H1 (cell line): ENCODE data around the gene ESRRB. TPM values are rescaled to one million over a fixed set of nuclear protein-coding genes. Genes with fewer than 3 reads are reported as not detected.

Source experiments
- CTCF ChIA-PET: fragments of 300-600 bp; sonication (Branson Sonifier 250); formaldehyde crosslinking; loops from one replicate; lab custom pipeline; 2021; ENCODE audit not compliant: partially characterized antibody; lab: Charles Lee
- POLR2A ChIA-PET: fragments of 300-600 bp; sonication (Branson Sonifier 250); formaldehyde crosslinking; loops from one replicate; lab custom pipeline; 2021; ENCODE audit warnings: inconsistent platforms; ENCODE audit not compliant: partially characterized antibody; lab: Charles Lee
- DNase-seq, 2 experiments: peaks; one replicate each; pipeline versions ENCODE4 v3.0.0 to v3.0.0-alpha.2; 2010 to 2022; ENCODE audit warnings: low spot score in 2 of 2, low read depth in 1 of 2, mixed read lengths in 1 of 2
- FAIRE-seq: peaks from 2 replicates; lab custom pipeline; 2011; peaks lifted over from hg19 to GRCh38; lab: Jason Lieb, UNC
- H2AFZ ChIP-seq: 2 replicates; pipeline ENCODE4 v1.8.1; 2012; ENCODE audit warnings: low read length, inconsistent platforms
- H2AK5ac ChIP-seq: 2 replicates; pipeline ENCODE4 v1.6.1; 2013; ENCODE audit warnings: low read depth, low read length
- H2BK120ac ChIP-seq: replicated peaks from 2 replicates; pipeline ENCODE3; 2013; ENCODE audit warnings: low read depth, low read length, inconsistent platforms
- H2BK12ac ChIP-seq: 2 replicates; pipeline ENCODE4 v1.6.1; 2013; ENCODE audit warnings: low read depth, low read length
- H2BK15ac ChIP-seq: 2 replicates; pipeline ENCODE4 v1.6.1; 2013; ENCODE audit warnings: low read length
- H2BK20ac ChIP-seq: 2 replicates; pipeline ENCODE4 v1.6.1; 2013; ENCODE audit warnings: low read length
- H2BK5ac ChIP-seq: 2 replicates; pipeline ENCODE4 v1.6.1; 2013; ENCODE audit warnings: low read depth, low read length
- H3K14ac ChIP-seq: 2 replicates; pipeline ENCODE4 v1.6.1; 2013; ENCODE audit warnings: inconsistent platforms; ENCODE audit not compliant: insufficient read length
- H3K18ac ChIP-seq: 2 replicates; pipeline ENCODE4 v1.6.1; 2013; ENCODE audit warnings: low read length; ENCODE audit errors: extremely low read depth
- H3K23ac ChIP-seq: 2 replicates; pipeline ENCODE4 v1.6.1; 2013; ENCODE audit warnings: inconsistent platforms; ENCODE audit not compliant: insufficient read length
- H3K23me2 ChIP-seq: 2 replicates; pipeline ENCODE4 v1.6.1; 2013; ENCODE audit warnings: low read depth, low read length
- H3K27ac ChIP-seq: 2 replicates; pipeline ENCODE4 v1.6.1; 2011; ENCODE audit warnings: low read depth, low read length, inconsistent platforms
- H3K27me3 ChIP-seq, 4 experiments: replicated peaks in 1 of 4; 1 replicate in 1 of 4; 2 replicates in 3 of 4; pipeline versions ENCODE4 v1.6.1 to v1.8.1; 2011 to 2013; ENCODE audit warnings: low read length in 3 of 4, mild to moderate bottlenecking in 3 of 4, inconsistent platforms in 2 of 4, mixed read lengths in 2 of 4, moderate library complexity in 1 of 4; ENCODE audit not compliant: control insufficient read depth in 3 of 4, insufficient read depth in 3 of 4; ENCODE audit errors: extremely low read depth in 1 of 4
- H3K36me3 ChIP-seq, 4 experiments: 2 replicates each; pipeline versions ENCODE4 v1.6.1 to v1.8.1; 2011 to 2013; ENCODE audit warnings: mild to moderate bottlenecking in 4 of 4, low read length in 3 of 4, moderate library complexity in 2 of 4, control low read depth in 1 of 4, inconsistent platforms in 1 of 4; ENCODE audit not compliant: insufficient read depth in 4 of 4, control insufficient read depth in 2 of 4
- H3K4ac ChIP-seq: replicated peaks from 2 replicates; pipeline ENCODE3; 2013; ENCODE audit warnings: low read length, low read depth, mixed read lengths, inconsistent platforms; ENCODE audit not compliant: insufficient read length
- H3K4me1 ChIP-seq, 4 experiments: replicated peaks in 1 of 4; 1 replicate in 1 of 4; 2 replicates in 3 of 4; pipeline versions ENCODE4 v1.6.1 to v1.8.1; 2011 to 2013; ENCODE audit warnings: low read length in 3 of 4, inconsistent platforms in 2 of 4, mixed read lengths in 1 of 4; ENCODE audit not compliant: insufficient read depth in 4 of 4, control insufficient read depth in 3 of 4
- H3K4me2 ChIP-seq, 2 experiments: 2 replicates each; pipeline versions ENCODE4 v1.6.1 to v1.8.1; 2011 to 2013; ENCODE audit warnings: low read depth in 2 of 2, low read length in 2 of 2, control low read depth in 1 of 2, inconsistent platforms in 1 of 2, mild to moderate bottlenecking in 1 of 2; ENCODE audit not compliant: insufficient read depth in 1 of 2
- H3K4me3 ChIP-seq, 4 experiments: fragments of 200-600, 300-600 bp in 1 of 4; sonication (generic), shearing (Covaris generic), sonication (Bioruptor Twin) in 1 of 4; 2 replicates each; pipeline versions ENCODE4 v1.5.1 to v1.8.1; 2011 to 2016; ENCODE audit warnings: low read length in 4 of 4, low read depth in 3 of 4, control low read depth in 2 of 4, inconsistent platforms in 2 of 4, mild to moderate bottlenecking in 2 of 4, mixed read lengths in 1 of 4, moderate library complexity in 1 of 4; ENCODE audit not compliant: insufficient read depth in 2 of 4; ENCODE audit errors: extremely low read depth in 1 of 4
- H3K56ac ChIP-seq: replicated peaks from 2 replicates; pipeline ENCODE3; 2013; ENCODE audit warnings: low read depth, mild to moderate bottlenecking, mixed read lengths, low read length, inconsistent platforms; ENCODE audit not compliant: insufficient read length
- H3K79me1 ChIP-seq: 2 replicates; pipeline ENCODE4 v1.6.1; 2013; ENCODE audit warnings: low read depth, low read length, control low read depth
- H3K79me2 ChIP-seq, 2 experiments: 2 replicates each; pipeline versions ENCODE4 v1.6.1 to v1.8.1; 2012 to 2013; ENCODE audit warnings: low read length in 2 of 2, mild to moderate bottlenecking in 2 of 2, inconsistent platforms in 1 of 2; ENCODE audit not compliant: insufficient read depth in 2 of 2, control insufficient read depth in 1 of 2
- H3K9ac ChIP-seq, 4 experiments: replicated peaks in 1 of 4; 1 replicate in 1 of 4; 2 replicates in 3 of 4; pipeline versions ENCODE4 v1.6.1 to v1.8.1; 2011 to 2013; ENCODE audit warnings: low read depth in 3 of 4, low read length in 3 of 4, control low read depth in 2 of 4, mild to moderate bottlenecking in 2 of 4, moderate library complexity in 2 of 4, inconsistent platforms in 1 of 4; ENCODE audit errors: extremely low read depth in 1 of 4
- H3K9me3 ChIP-seq, 2 experiments: 2 replicates each; pipeline versions ENCODE4 v1.6.1 to v1.8.1; 2012 to 2013; ENCODE audit warnings: mild to moderate bottlenecking in 2 of 2, moderate library complexity in 2 of 2, control low read depth in 1 of 2, inconsistent platforms in 1 of 2, low read depth in 1 of 2, low read length in 1 of 2, mixed read lengths in 1 of 2; ENCODE audit not compliant: insufficient read depth in 2 of 2
- H4K20me1 ChIP-seq, 2 experiments: replicated peaks in 1 of 2; 2 replicates each; pipeline versions ENCODE3 to v1.8.1; 2011 to 2013; ENCODE audit warnings: inconsistent platforms in 2 of 2, low read length in 2 of 2, mild to moderate bottlenecking in 1 of 2; ENCODE audit not compliant: insufficient read depth in 2 of 2, control insufficient read depth in 1 of 2
- H4K5ac ChIP-seq: 2 replicates; pipeline ENCODE4 v1.6.1; 2013; ENCODE audit warnings: low read length, low read depth, mixed read lengths, inconsistent platforms; ENCODE audit not compliant: insufficient read length
- H4K8ac ChIP-seq: 2 replicates; pipeline ENCODE4 v1.8.0; 2013; ENCODE audit warnings: mild to moderate bottlenecking, moderate library complexity, low read length, inconsistent platforms; ENCODE audit not compliant: insufficient read depth; ENCODE audit errors: extremely low read depth
- H4K91ac ChIP-seq: replicated peaks from 2 replicates; pipeline ENCODE3; 2013; ENCODE audit warnings: low read length, mixed read lengths, inconsistent platforms; ENCODE audit not compliant: insufficient read length
- CBX8 ChIP-seq: fragments of 300-800, 300-1000 bp; sonication (generic); IDR thresholded peaks from 2 replicates; pipeline ENCODE4 v1.7.1; 2016; ENCODE audit warnings: low read depth, low read length, borderline replicate concordance
- KDM1A ChIP-seq: fragments of 200-600, 300-600 bp; sonication (generic); IDR thresholded peaks from 2 replicates; pipeline ENCODE4 v1.7.1; 2016; ENCODE audit warnings: mild to moderate bottlenecking, low read length, borderline replicate concordance
- KDM5A ChIP-seq: fragments of 200-600 bp; IDR thresholded peaks from 2 replicates; pipeline ENCODE4 v1.7.1; 2012; ENCODE audit warnings: mild to moderate bottlenecking, low read length, inconsistent platforms, mixed read lengths
- POLR2A ChIP-seq, 2 experiments: IDR thresholded peaks; 1 replicate in 1 of 2; 2 replicates in 1 of 2; pipeline ENCODE4 v1.6.1; 2011; ENCODE audit warnings: low read depth in 2 of 2, low read length in 2 of 2, mild to moderate bottlenecking in 2 of 2; ENCODE audit errors: control extremely low read depth in 1 of 2
- POU5F1 ChIP-seq: IDR thresholded peaks from 2 replicates; pipeline ENCODE4 v1.6.1; 2011; ENCODE audit warnings: low read depth, mild to moderate bottlenecking, low read length, moderate library complexity
- SIX5 ChIP-seq: IDR thresholded peaks from 2 replicates; pipeline ENCODE4 v1.6.1; 2011; ENCODE audit warnings: mild to moderate bottlenecking, low read depth, low read length
- SUZ12 ChIP-seq: fragments of 200-600 bp; sonication (generic); IDR thresholded peaks from 2 replicates; pipeline ENCODE4 v1.6.1; 2012; ENCODE audit warnings: mild to moderate bottlenecking, inconsistent platforms, low read length, moderate library complexity, mixed read lengths
- TBP ChIP-seq: IDR thresholded peaks from 2 replicates; pipeline ENCODE4 v1.6.1; 2011; ENCODE audit warnings: low read depth, low read length, improper control_type of control experiment
- TCF12 ChIP-seq: IDR thresholded peaks from 2 replicates; pipeline ENCODE4 v1.6.1; 2011; ENCODE audit warnings: low read depth, mild to moderate bottlenecking, low read length
- USF2 ChIP-seq: IDR thresholded peaks from 2 replicates; pipeline ENCODE4 v1.6.1; 2011; ENCODE audit warnings: low read length, improper control_type of control experiment
- ZNF274 ChIP-seq: IDR thresholded peaks from 2 replicates; pipeline ENCODE4 v1.7.0; 2012; ENCODE audit warnings: low read length, borderline replicate concordance; ENCODE audit errors: extremely low read depth
- WGBS, 2 experiments: shearing (Covaris generic) in 1 of 2; methylation state at CpG; one replicate each; pipeline versions ENCODE4 v1.1.6 to v1.1.7; 2013 to 2015; ENCODE audit warnings: low lambda C conversion rate in 2 of 2, mixed read lengths in 2 of 2, inconsistent platforms in 1 of 2, low coverage in 1 of 2, missing lambda C conversion rate in 1 of 2; ENCODE audit not compliant: insufficient replicate concordance in 2 of 2, insufficient coverage in 1 of 2, insufficient read length in 1 of 2; ENCODE audit errors: extremely low coverage in 1 of 2, missing lambda C conversion rate in 1 of 2; 5-methylcytosine and 5-hydroxymethylcytosine counted together
- polyA plus RNA-seq, 7 experiments: library from polyadenylated mRNA; depleted of rRNA in 3 of 7; stranded (reverse) in 5 of 7; unstranded in 2 of 7; fragments of >200 nt in 5 of 7; fragments of 200-250 nt in 2 of 7; gene quantifications; 1 replicate in 5 of 7; 2 replicates in 1 of 7; 4 replicates in 1 of 7; pipeline versions ENCODE4 v1.2.1 to v1.2.3, GENCODE V29; 2011 to 2013; ENCODE audit warnings: missing spikeins in 2 of 7, mixed read lengths in 2 of 7
- total RNA-seq: library from RNA; stranded (reverse); fragmentation: NEBNext Ultra II Directional; extraction: Animal tissue kit (Norgen Biotek cat#: 25700); gene quantifications from 2 replicates; pipeline ENCODE4 v1.2.1, GENCODE V29; 2021

Gene ESRRB
- total and polyA plus RNA-seq, 2 of the 8 experiments (the other 6 are each of a cell fraction or from before 2014, with no cell fraction given): 0.29 to 0.45 TPM

- H2AK5ac ChIP-seq: no peak overlapping the region
- H2AFZ ChIP-seq: no peak overlapping the region
- H2BK12ac ChIP-seq: no peak overlapping the region
- WGBS, 2 experiments: 86% methylated on average over 9 of the region's 9 CpGs; no CpG with 5 or more reads in 1 of the 2 experiments
- H4K20me1 ChIP-seq: no peaks in the 10 kb centered on the region
- CTCF ChIA-PET: interaction anchor here (0.9 to 4.8 kb wide), 2 partner anchors 9 to 25 kb away, joined by 3 to 19 read pairs; no protein-coding TSS in a partner anchor
- no peak overlapping the region for H4K91ac ChIP-seq
- peaks cover 0 to 3% (median 2%) of the 10 kb centered on the region in 4 experiments; a peak in 4 of 7 replicates for H3K4me1 ChIP-seq
- no peak overlapping the region for H3K27ac ChIP-seq
- no peak overlapping the region for H3K4me2 ChIP-seq
- no peaks in the 10 kb centered on the region for H3K27me3 ChIP-seq
- no peak overlapping the region for H3K4me3 ChIP-seq
- H3K79me1 ChIP-seq: no peaks in the 10 kb centered on the region
- no peaks in the 10 kb centered on the region for H3K9me3 ChIP-seq
- DNase-seq: no peak
- POLR2A ChIA-PET: no interaction called here
- H2BK5ac ChIP-seq: no peak overlapping the region; the same call in 1 of the 2 replicates
- H3K14ac ChIP-seq: no peak overlapping the region
- H4K5ac ChIP-seq: no peak overlapping the region
- no peak overlapping the region for H2BK120ac ChIP-seq
- no peaks in the 10 kb centered on the region for H3K79me2 ChIP-seq
- no peak overlapping the region for H3K56ac ChIP-seq
- no peak overlapping the region for H2BK20ac ChIP-seq
- H3K36me3 ChIP-seq: no peaks in the 10 kb centered on the region
- H3K4ac ChIP-seq: no peak overlapping the region
- no peak for TF ChIP-seq TBP
- TF ChIP-seq KDM5A: no peak
- no peak for TF ChIP-seq KDM1A
- TF ChIP-seq POU5F1: no peak
- TF ChIP-seq CBX8: no peak
- no peak for TF ChIP-seq SIX5
- TF ChIP-seq POLR2A (IDR thresholded peaks at IDR 0.05; ENCODE audit: control extremely low read depth in 1 of 2, low read depth in 2 of 2, low read length in 2 of 2): no peak
- no peak for TF ChIP-seq USF2
- TF ChIP-seq SUZ12: no peak
- TF ChIP-seq ZNF274: no peak
- TF ChIP-seq TCF12: no peak
- TF ChIP-seq, all 59 proteins: peak for 0
- Histone ChIP-seq H3K23ac (no peak overlapping the region), H4K8ac (no peak overlapping the region), H3K9ac (no peak overlapping the region), H2BK15ac (no peak overlapping the region), H3K23me2 (no peaks in the 10 kb centered on the region; the same call in 1 of the 2 replicates), H3K18ac (no peak overlapping the region)
- FAIRE-seq: no peak
These were observed 55.6 kb downstream of the ESRRB start for GRCh38 chr14:76431538-76431937.
